Activated CD8-positive, alpha-beta memory T cell treated with anti-CD3 and anti-CD28 coated beads for 48 hours (primary cell): ENCODE results near the gene MEF2C.

Experiments used
- DNase-seq, 3 experiments: peaks; one replicate each; pipeline ENCODE4 v3.0.0-alpha.2; 2020; ENCODE audit warnings: low read depth in 2 of 3, low spot score in 2 of 3

The MEF2C gene

GRCh38 chr5:88677376-88677895, 205.5 kb downstream of the MEF2C start:
- DNase-seq, result no peak

- DNase-seq, result no peak
These were observed 206.2 kb downstream of the MEF2C start for GRCh38 chr5:88676637-88677375.

DNA sequence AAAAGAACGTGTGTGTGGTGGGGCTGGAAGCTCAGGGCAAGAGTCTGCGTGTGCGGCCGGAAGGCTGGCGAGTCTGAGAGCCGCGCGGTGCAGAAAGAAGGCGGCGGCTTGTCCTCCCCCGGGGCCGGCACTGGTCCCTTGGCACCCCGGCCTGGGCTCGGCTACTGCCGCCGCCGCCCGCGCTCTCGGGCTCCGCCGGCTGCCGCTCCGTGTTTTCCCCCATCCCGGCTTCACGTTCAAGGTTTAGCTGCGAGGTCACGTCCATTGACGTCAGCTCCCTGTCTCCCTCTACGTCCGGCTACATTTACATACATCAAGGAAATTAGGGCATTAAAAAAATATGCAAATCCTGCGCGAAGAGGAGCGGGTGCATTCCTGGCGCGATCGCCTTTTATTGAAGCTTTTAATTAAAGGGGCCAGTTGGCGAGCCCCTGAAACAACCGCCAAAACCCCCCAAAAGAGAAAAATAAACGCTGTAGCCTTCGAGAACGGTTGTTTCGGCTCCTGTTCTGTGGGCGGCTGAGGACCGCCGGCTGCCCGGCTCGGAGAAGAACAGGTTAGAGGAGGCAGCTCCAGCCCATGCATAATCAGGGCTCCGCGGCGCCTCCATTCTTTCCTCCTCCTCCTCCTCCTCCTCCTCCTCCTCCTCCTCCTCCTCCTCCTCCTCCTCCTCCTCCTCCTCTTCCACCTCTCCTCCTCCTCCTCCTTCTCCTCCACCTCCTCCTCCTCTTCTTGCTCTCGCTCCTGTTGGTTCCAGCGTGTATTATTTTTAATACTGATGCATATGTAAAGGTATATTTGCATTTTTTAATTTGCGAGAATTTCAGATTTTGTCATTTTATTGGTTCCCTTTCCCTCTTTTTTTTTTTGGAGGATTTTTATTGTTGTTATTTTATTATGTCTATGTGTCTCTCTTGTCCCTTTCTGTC, 207.0 kb downstream of the MEF2C start:
- no peak for DNase-seq

DNA sequence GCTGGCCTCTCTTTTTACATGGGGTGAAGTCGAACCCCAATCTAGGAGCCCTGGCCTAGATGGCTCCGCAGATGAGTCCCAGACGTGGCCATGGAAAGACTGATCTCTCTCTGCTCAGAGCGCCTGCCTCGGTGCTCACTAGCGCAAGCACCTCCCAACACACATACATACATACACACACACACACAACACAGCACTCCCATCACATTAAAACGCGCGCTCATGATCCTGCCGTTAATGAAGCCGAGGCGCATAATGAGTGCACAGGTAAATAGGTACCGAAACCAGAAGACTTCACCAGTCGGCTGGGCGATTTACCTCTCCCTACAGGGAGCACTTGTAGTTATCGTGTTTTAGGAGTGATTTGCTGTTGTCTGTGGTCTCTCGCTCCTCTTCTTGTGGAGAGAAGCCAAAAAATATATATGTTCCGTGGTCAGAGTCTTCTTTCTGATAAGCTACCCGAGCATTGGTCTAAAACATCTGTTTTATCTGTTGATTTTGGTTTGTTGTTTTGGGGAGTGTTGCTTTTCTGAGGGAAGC, 207.7 kb downstream of the MEF2C start:
- DNase-seq, result no peak

GRCh38 chr5:88674356-88675167, 208.4 kb downstream of the MEF2C start:
- DNase-seq, result no peak

GRCh38 chr5:88673253-88674105, 209.5 kb downstream of the MEF2C start:
- DNase-seq, result no peak

- no peak for DNase-seq
These were observed 210.2 kb downstream of the MEF2C start for GRCh38 chr5:88672644-88673252.

GRCh38 chr5:88671505-88672499, 211.2 kb downstream of the MEF2C start:
- no peak for DNase-seq

GRCh38 chr5:88671106-88671504, 211.9 kb downstream of the MEF2C start:
- DNase-seq, result no peak

DNA sequence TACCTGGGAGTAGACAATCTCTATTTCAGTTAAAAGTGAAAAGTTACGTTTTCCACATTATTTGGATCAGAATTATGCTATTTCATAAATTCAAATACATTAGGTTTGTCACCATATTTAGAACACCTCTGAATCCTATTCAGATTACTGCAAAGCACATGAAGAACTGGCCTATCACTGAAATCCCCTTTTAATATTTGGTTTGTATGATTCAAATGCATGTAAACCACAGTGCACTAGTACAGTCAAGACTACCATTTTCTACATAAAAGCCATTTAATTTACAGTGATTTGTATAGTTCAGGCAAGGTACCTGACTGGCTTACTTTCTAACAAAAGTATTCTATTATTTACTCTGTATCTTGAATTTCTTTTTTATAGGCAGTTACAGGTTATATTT, 212.5 kb downstream of the MEF2C start:
- DNase-seq, result no peak

DNA sequence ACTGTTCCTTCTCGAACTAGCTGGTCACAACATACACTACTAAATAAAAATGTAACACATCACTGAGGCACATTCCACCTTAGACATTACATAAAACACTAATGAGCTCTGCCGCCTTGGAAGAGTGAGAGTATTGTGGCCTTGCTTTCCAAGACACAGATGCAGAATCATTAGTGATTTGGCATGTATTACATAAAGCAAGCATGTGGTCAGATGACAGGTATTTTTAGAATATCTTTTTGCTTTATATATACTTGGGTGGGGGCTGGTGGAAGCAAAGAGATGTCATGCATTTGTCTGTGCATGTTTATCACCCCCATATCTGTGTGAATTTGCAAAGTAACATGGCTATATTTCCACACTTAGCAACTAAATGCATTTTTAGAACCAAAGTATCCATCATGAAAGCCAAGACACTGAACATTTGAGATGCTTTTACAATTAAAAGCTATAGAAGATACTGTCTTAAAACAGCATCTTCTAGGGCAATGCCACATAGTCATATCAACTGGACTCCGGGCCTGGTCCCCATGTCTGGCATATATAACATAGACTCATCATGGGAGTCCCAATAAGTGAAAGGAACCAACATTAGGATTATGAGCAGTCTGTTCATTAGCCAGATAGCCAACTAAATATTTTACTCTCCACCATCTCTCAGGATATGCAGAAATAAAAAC, 213.5 kb downstream of the MEF2C start:
- DNase-seq, result no peak

DNA sequence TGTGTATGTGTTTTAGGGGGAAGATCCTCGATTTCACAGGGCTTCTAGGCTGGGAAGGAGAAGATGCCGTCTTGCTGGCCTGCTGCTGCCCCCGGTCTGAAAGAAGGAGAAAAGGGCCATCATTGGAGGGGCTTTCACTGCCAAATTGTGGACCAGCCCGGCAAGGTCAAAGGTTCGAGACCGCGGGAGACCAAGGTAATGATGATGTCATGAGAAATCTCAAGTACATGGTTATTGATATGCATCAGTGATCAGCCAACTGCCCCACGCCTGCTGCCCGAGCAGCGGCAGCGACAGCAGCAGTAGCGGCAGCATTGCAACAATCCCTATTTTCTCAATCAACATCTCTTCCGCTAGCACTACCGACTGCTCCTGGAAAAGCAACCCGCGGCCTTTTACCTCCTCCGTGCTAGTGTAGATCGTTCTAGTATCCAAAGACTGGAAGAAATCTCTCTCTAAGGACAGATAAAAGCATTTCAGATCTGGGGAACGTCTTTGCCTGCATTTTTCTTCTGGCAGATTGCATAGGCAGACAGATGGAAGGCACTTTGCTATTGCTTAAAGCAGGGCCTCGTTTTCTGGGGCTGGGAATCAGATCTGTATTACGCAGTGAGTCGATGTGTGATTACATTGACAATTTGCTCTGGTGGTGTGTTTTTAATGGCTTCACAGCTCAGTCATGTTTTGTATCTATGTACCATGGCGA, 215.3 kb downstream of the MEF2C start:
- DNase-seq, result no peak
